Peyer's patch (tissue), 4 donors: ENCODE results near the gene FOXR1. TPM values are rescaled to one million over a fixed set of nuclear protein-coding genes. Genes with fewer than 3 reads are reported as not detected.

Experiments used
- DNase-seq, 3 donors: peaks; one replicate each; pipeline ENCODE4 v3.0.0-alpha.2; 2017 to 2019
- H3K27ac ChIP-seq, 4 donors: fragments of 200-600 bp; sonication (generic); one replicate each; pipeline ENCODE4 v1.5.1; 2016 to 2019
- H3K27me3 ChIP-seq, 2 donors: fragments of 200-600 bp; sonication (generic); one replicate each; pipeline ENCODE4 v1.5.1; 2019
- H3K36me3 ChIP-seq, 3 donors: fragments of 200-600 bp; sonication (generic); one replicate each; pipeline ENCODE4 v1.5.1; 2016 to 2019
- H3K4me1 ChIP-seq, 4 donors: fragments of 200-600 bp; sonication (generic); one replicate each; pipeline ENCODE4 v1.5.1; 2016 to 2019
- H3K4me3 ChIP-seq, 4 donors: fragments of 200-600 bp; sonication (generic); 1 replicate in 3 of 4; 2 replicates in 1 of 4; pipeline ENCODE4 v1.5.1; 2016 to 2019; ENCODE audit warnings: mild to moderate bottlenecking in 1 of 4
- H3K9me3 ChIP-seq, 4 donors: fragments of 200-600 bp; sonication (generic); one replicate each; pipeline ENCODE4 v1.5.1; 2016 to 2019; ENCODE audit warnings: mild to moderate bottlenecking in 1 of 4
- POLR2A ChIP-seq, 2 donors: fragments of 450-650 bp; IDR thresholded peaks; one replicate each; pipeline ENCODE4 v1.5.1; 2017; ENCODE audit warnings: antibody characterized with exemption in 2 of 2, mild to moderate bottlenecking in 2 of 2, moderate library complexity in 2 of 2
- total RNA-seq, 4 donors: library from RNA; depleted of rRNA; stranded (reverse); fragments of >200 nt; gene quantifications; one replicate each; pipeline ENCODE4 v1.1.0, GENCODE V29; 2016
- TF ChIP-seq, protein P1 (sequence below), 6 experiments: fragments of 450-650 bp in 4 of 6; fragments of 200-600 bp in 2 of 6; sonication (generic) in 1 of 6; IDR thresholded peaks; one replicate each; pipeline ENCODE4 v1.5.1; 2017 to 2019; ENCODE audit warnings: antibody characterized with exemption in 6 of 6, mild to moderate bottlenecking in 3 of 6, moderate library complexity in 1 of 6

Gene FOXR1
- total RNA-seq, 4 donors from 2014 or later, result not detected

GRCh38 chr11:119026970-119027369 lies 55.4 kb downstream of the FOXR1 start:
- Histone ChIP-seq H3K9me3 (no peaks in the 10 kb centered on the region), H3K4me1 (peaks cover 0 to 63% (median 4%) of the 10 kb centered on the region in 4 donors), H3K36me3 (peaks cover 0 to 46% (median 0%) of the 10 kb centered on the region in 3 donors), H3K27me3 (no peaks in the 10 kb centered on the region), H3K27ac (peak overlapping the region in 3 of 4 donors; percentile 86 to 93 (median 88)), H3K4me3 (peak overlapping the region in 2 of 4 donors; percentile 75 to 81)
- TF ChIP-seq, protein P1, sequence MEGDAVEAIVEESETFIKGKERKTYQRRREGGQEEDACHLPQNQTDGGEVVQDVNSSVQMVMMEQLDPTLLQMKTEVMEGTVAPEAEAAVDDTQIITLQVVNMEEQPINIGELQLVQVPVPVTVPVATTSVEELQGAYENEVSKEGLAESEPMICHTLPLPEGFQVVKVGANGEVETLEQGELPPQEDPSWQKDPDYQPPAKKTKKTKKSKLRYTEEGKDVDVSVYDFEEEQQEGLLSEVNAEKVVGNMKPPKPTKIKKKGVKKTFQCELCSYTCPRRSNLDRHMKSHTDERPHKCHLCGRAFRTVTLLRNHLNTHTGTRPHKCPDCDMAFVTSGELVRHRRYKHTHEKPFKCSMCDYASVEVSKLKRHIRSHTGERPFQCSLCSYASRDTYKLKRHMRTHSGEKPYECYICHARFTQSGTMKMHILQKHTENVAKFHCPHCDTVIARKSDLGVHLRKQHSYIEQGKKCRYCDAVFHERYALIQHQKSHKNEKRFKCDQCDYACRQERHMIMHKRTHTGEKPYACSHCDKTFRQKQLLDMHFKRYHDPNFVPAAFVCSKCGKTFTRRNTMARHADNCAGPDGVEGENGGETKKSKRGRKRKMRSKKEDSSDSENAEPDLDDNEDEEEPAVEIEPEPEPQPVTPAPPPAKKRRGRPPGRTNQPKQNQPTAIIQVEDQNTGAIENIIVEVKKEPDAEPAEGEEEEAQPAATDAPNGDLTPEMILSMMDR (IDR thresholded peaks at IDR 0.05), result no peak
- TF ChIP-seq POLR2A (IDR thresholded peaks at IDR 0.05), result peak; percentile 30 to 60
- peak in 2 of 3 donors; percentile 76 to 80 for DNase-seq

DNA sequence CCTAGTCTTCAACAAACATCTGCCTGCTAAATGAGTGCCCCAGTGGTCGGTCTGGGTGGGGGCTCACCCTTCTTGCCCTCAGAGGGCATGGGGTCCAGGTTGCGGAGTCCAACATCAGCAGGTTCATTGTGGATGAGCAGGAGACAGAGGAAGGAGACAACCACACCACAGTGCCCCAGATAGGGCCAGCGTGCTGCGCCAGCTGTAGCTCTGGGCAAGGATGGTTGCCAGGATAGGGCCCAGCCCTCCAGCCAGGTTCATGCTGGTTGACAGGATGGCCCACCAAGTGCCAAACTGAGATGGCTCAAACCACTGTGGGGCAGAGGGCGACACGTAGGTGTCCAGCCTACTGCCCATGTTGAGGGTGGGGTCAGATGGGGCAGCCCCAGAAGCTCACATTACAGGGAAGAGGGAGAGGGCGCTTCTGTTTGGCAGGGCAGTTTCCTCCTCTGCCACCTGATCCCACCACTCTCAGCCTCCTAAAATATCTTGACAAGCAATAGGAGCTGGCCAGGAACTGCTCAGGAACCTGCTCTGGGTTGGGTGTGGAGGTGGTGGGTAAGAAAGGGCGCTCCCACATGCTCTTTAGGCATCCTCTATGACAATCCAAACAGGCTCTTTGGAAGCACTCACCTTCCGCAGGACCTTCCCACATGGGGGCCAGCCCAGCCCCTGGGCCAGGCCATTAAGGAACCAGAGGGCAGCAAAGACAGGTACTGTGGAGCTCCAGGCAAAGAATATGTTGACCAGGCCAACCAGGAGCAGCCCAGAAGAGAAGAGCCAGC lies 56.2 kb downstream of the FOXR1 start:
- TF ChIP-seq, protein P1 (IDR thresholded peaks at IDR 0.05), result no peak
- no peak for TF ChIP-seq POLR2A (IDR thresholded peaks at IDR 0.05)
- Histone ChIP-seq H3K4me3 (peak overlapping the region in 3 of 4 donors; percentile 16 to 81 (median 75)), H3K27ac (peak overlapping the region in 3 of 4 donors; percentile 86 to 93 (median 88)), H3K27me3 (no peaks in the 10 kb centered on the region), H3K36me3 (peaks cover 0 to 41% (median 0%) of the 10 kb centered on the region in 3 donors), H3K9me3 (no peaks in the 10 kb centered on the region), H3K4me1 (peaks cover 0 to 57% (median 4%) of the 10 kb centered on the region in 4 donors)
- no peak for DNase-seq

- TF ChIP-seq, protein P1 (IDR thresholded peaks at IDR 0.05), result no peak
- no peak for TF ChIP-seq POLR2A (IDR thresholded peaks at IDR 0.05)
- Histone ChIP-seq H3K4me3 (peak overlapping the region in 3 of 4 donors; percentile 16 to 81 (median 75)), H3K36me3 (peaks cover 0 to 34% (median 0%) of the 10 kb centered on the region in 3 donors), H3K4me1 (peaks cover 0 to 50% (median 4%) of the 10 kb centered on the region in 4 donors), H3K27ac (peak overlapping the region; percentile 86 to 93 (median 88)), H3K27me3 (no peaks in the 10 kb centered on the region), H3K9me3 (no peaks in the 10 kb centered on the region)
- peak in 2 of 3 donors; percentile 51 to 66 for DNase-seq
Measured at GRCh38 chr11:119028346-119029068, 56.9 kb downstream of the FOXR1 start.

- TF ChIP-seq POLR2A (IDR thresholded peaks at IDR 0.05), result no peak
- TF ChIP-seq, protein P1 (IDR thresholded peaks at IDR 0.05), result no peak
- Histone ChIP-seq H3K9me3 (no peaks in the 10 kb centered on the region), H3K4me1 (peaks cover 0 to 45% (median 4%) of the 10 kb centered on the region in 4 donors), H3K36me3 (peaks cover 0 to 29% (median 0%) of the 10 kb centered on the region in 3 donors), H3K4me3 (peak overlapping the region in 3 of 4 donors; percentile 16 to 81 (median 75)), H3K27ac (peak overlapping the region; percentile 86 to 93 (median 88)), H3K27me3 (no peaks in the 10 kb centered on the region)
- no peak for DNase-seq
Measured at GRCh38 chr11:119029069-119029339, 57.4 kb downstream of the FOXR1 start.

GRCh38 chr11:119029340-119030028 lies 57.9 kb downstream of the FOXR1 start:
- TF ChIP-seq, protein P1 (IDR thresholded peaks at IDR 0.05), result peak in 1 of 6 experiments; percentile 15
- TF ChIP-seq POLR2A (IDR thresholded peaks at IDR 0.05), result peak; percentile 88 to 96
- H3K9me3 ChIP-seq, result no peaks in the 10 kb centered on the region
- H3K27me3 ChIP-seq, result no peaks in the 10 kb centered on the region
- H3K4me3 ChIP-seq, result peak overlapping the region; percentile 68 to 81 (median 74)
- DNase-seq, result peak in 2 of 3 donors; percentile 84 to 87
- peak overlapping the region; percentile 86 to 93 (median 88) for H3K27ac ChIP-seq
- peaks cover 0 to 24% (median 0%) of the 10 kb centered on the region in 3 donors for H3K36me3 ChIP-seq
- H3K4me1 ChIP-seq, result peaks cover 0 to 43% (median 4%) of the 10 kb centered on the region in 4 donors
